MCF 10A (cell line): ENCODE data around the gene PHACTR2. TPM values are rescaled to one million over a fixed set of nuclear protein-coding genes. Genes with fewer than 3 reads are reported as not detected.

ENCODE experiments used
- BruUV-seq: library from RNA; stranded (reverse); fragments of 400-500 nt; replicated peaks from 2 replicates; lab custom pipeline; 2021; lab: Mats Ljungman, UMichigan
- CTCF ChIA-PET: fragments of 300-600 bp; sonication (Branson Sonifier 250); formaldehyde crosslinking; extraction: SDS; loops from one replicate; lab custom pipeline; 2021; ENCODE audit warnings: antibody characterized with exemption, inconsistent platforms; lab: Yijun Ruan, JAX
- POLR2A ChIA-PET: fragments of 300-600, 350-650 bp; sonication (Branson Sonifier 250); formaldehyde crosslinking; extraction: SDS; loops from one replicate; lab custom pipeline; 2020; ENCODE audit warnings: antibody characterized with exemption, inconsistent platforms; lab: Yijun Ruan, JAX
- DNase-seq: peaks from one replicate; pipeline ENCODE4 v3.0.0-alpha.2; 2018; ENCODE audit not compliant: unreplicated experiment
- H3K27ac Mint-ChIP-seq: one replicate; pipeline ENCODE4 v1.8.0; 2022; ENCODE audit warnings: mild to moderate bottlenecking, low read depth, mixed read lengths; ENCODE audit not compliant: unreplicated experiment
- H3K27me3 Mint-ChIP-seq: one replicate; pipeline ENCODE4 v1.8.0; 2022; ENCODE audit warnings: mixed read lengths; ENCODE audit not compliant: insufficient read depth, unreplicated experiment
- H3K36me3 Mint-ChIP-seq: one replicate; pipeline ENCODE4 v1.8.0; 2022; ENCODE audit warnings: mild to moderate bottlenecking, moderate library complexity, mixed read lengths; ENCODE audit not compliant: insufficient read depth, unreplicated experiment
- H3K4me1 Mint-ChIP-seq: one replicate; pipeline ENCODE4 v1.8.0; 2022; ENCODE audit warnings: mixed read lengths; ENCODE audit not compliant: insufficient read depth, unreplicated experiment
- H3K4me3 Mint-ChIP-seq: one replicate; pipeline ENCODE4 v1.8.0; 2022; ENCODE audit warnings: mild to moderate bottlenecking, moderate library complexity, mixed read lengths; ENCODE audit not compliant: unreplicated experiment
- H3K9me3 Mint-ChIP-seq: one replicate; pipeline ENCODE4 v1.8.0; 2022; ENCODE audit warnings: mixed read lengths; ENCODE audit not compliant: unreplicated experiment
- CTCF ChIP-seq: fragments of 200-600 bp; IDR thresholded peaks from one replicate; pipeline ENCODE4 v1.8.0; 2022; ENCODE audit warnings: antibody characterized with exemption, mild to moderate bottlenecking; ENCODE audit not compliant: unreplicated experiment
- intact Hi-C: fragments of 100-400 bp; cut with micrococcal nuclease; formaldehyde crosslinking; loops from 2 replicates; pipeline ENCODE4 v1.14.1; 2022
- total RNA-seq: library from RNA; stranded (reverse); gene quantifications from 2 replicates; pipeline ENCODE4 v1.2.3, GENCODE V29; 2022

The PHACTR2 gene
- total RNA-seq, 1 experiment from 2014 or later = 34.4 TPM

- no peaks in the 10 kb centered on the region for H3K9me3 Mint-ChIP-seq
- POLR2A ChIA-PET = no interaction called here
- DNase-seq = no peak
- no peak overlapping the region for H3K27ac Mint-ChIP-seq
- H3K36me3 Mint-ChIP-seq = peaks cover 15% of the 10 kb centered on the region
- BruUV-seq = no TSS peak
- intact Hi-C loops = no loop called here
- H3K4me3 Mint-ChIP-seq = no peak overlapping the region
- CTCF ChIA-PET = interaction anchor here (0.6 kb wide), 3 partner anchors 22 to 445 kb away, joined by 3 to 6 read pairs (median 4); no protein-coding TSS in a partner anchor
- TF ChIP-seq CTCF = no peak
- no peaks in the 10 kb centered on the region for H3K27me3 Mint-ChIP-seq
- H3K4me1 Mint-ChIP-seq = no peaks in the 10 kb centered on the region
These were observed 68.7 kb downstream of the PHACTR2 start for GRCh38 chr6:143746202-143747119.

DNA sequence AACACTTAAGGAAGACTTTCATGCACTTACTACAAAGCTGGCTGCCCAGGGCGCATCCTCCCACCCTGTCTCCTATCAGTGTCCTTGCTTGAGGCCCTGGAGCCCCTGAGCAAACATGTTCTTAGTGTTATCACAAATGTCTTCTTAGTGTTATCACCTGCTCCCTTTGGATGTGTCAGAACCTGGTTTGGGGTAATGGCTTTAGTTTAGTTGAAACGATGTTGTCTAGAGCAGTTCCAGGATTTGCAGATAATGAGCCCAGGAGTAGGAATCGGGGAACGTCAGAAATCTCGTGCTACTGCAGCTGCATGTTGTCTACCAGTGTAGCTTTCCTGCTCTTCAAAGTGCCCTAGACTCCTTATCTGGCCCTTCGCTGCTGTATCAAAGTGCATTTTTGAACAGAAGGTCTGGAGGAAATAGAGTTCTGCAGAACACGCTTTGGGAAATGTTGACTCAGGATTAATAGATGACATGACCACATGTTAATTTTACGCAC is 69.6 kb downstream of the PHACTR2 start:
- CTCF ChIA-PET = interaction anchor here (0.6 to 0.7 kb wide), 3 partner anchors 118 to 446 kb away, joined by 4 to 6 read pairs (median 4); no protein-coding TSS in a partner anchor
- Mint-ChIP-seq H3K36me3 (peaks cover 15% of the 10 kb centered on the region), H3K27ac (no peak overlapping the region), H3K27me3 (no peaks in the 10 kb centered on the region), H3K9me3 (no peaks in the 10 kb centered on the region), H3K4me3 (no peak overlapping the region), H3K4me1 (no peaks in the 10 kb centered on the region)
- POLR2A ChIA-PET = no interaction called here
- no TSS peak for BruUV-seq
- DNase-seq = no peak
- no peak for TF ChIP-seq CTCF
- intact Hi-C loops = no loop called here

GRCh38 chr6:143749891-143750290 is 72.1 kb downstream of the PHACTR2 start:
- TF ChIP-seq CTCF = no peak
- POLR2A ChIA-PET = no interaction called here
- no peaks in the 10 kb centered on the region for H3K9me3 Mint-ChIP-seq
- peaks cover 16% of the 10 kb centered on the region for H3K36me3 Mint-ChIP-seq
- H3K27me3 Mint-ChIP-seq = no peaks in the 10 kb centered on the region
- no TSS peak for BruUV-seq
- no peak for DNase-seq
- CTCF ChIA-PET = interaction anchor here (0.6 kb wide), 1 partner anchor 34 kb away, joined by 3 read pairs; no protein-coding TSS in a partner anchor
- no peaks in the 10 kb centered on the region for H3K4me1 Mint-ChIP-seq
- H3K27ac Mint-ChIP-seq = no peak overlapping the region
- intact Hi-C loops = no loop called here
- no peak overlapping the region for H3K4me3 Mint-ChIP-seq

DNA sequence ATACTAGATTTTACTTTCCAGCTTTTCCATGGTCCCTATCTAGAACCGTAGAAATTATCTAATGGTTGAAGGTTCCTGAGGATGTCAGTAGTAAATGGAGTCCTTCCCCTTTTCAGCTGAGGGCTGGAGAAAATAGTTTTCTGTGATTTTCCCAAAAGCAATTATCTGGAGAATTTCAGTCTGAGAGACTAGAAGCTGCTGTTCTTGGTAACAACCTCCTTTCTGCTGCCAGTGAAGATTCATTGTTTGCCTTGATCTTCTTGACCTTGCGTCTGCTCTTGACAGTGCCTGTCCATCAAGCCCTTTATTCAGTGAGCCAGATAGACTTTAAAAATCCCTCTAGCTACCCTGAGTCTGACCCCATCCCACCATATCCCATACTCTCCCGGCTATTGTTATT is 73.1 kb downstream of the PHACTR2 start:
- Mint-ChIP-seq H3K27ac (no peak overlapping the region), H3K9me3 (no peaks in the 10 kb centered on the region), H3K27me3 (no peaks in the 10 kb centered on the region), H3K4me1 (no peaks in the 10 kb centered on the region), H3K36me3 (peaks cover 17% of the 10 kb centered on the region), H3K4me3 (no peak overlapping the region)
- no peak for DNase-seq
- ChIA-PET CTCF (interaction anchor here (0.7 kb wide), 1 partner anchor 827 kb away, joined by 3 read pairs; no protein-coding TSS in a partner anchor), POLR2A (no interaction called here)
- no TSS peak for BruUV-seq
- intact Hi-C loops = no loop called here
- no peak for TF ChIP-seq CTCF
